ENCODE measurements around the gene SGMS2.

Gene SGMS2

GRCh38 chr4:107824350-107825071 lies at the start of gene SGMS2:
Gene SGMS2 (plus strand): TSS chr4:107824932. CDS start chr4:107895554, 70,622 bp downstream.
- H3K9me3 ChIP-seq (ENCODE audit: control insufficient read depth, insufficient read depth, low read length) = no peaks in the 10 kb centered on the region
- H3K4me1 ChIP-seq (ENCODE audit: insufficient read depth, low read length) = peaks cover 5% of the 10 kb centered on the region
- peak within 1 kb of the TSS; percentile 64; the same call in 1 of the 2 replicates for H3K9ac ChIP-seq (ENCODE audit: low read depth, low read length)
- H3K36me3 ChIP-seq (ENCODE audit: insufficient read depth, low read length) = no peaks in the 10 kb centered on the region

- Histone ChIP-seq H3K9me3 (ENCODE audit: control insufficient read depth, insufficient read depth, low read length) (peaks cover 20% of the 10 kb centered on the region), H3K4me1 (ENCODE audit: insufficient read depth, low read length) (no peaks in the 10 kb centered on the region), H3K36me3 (ENCODE audit: insufficient read depth, low read length) (no peaks in the 10 kb centered on the region; the same call in 1 of the 2 replicates), H3K9ac (ENCODE audit: low read depth, low read length) (no peak overlapping the region)
These were observed 46.8 kb upstream of the SGMS2 start for GRCh38 chr4:107777890-107778289.

- no peak overlapping the region for H3K9ac ChIP-seq (ENCODE audit: low read depth, low read length)
- H3K9me3 ChIP-seq (ENCODE audit: control insufficient read depth, insufficient read depth, low read length) = peaks cover 20% of the 10 kb centered on the region
- H3K4me1 ChIP-seq (ENCODE audit: insufficient read depth, low read length) = no peaks in the 10 kb centered on the region
- no peaks in the 10 kb centered on the region; the same call in 1 of the 2 replicates for H3K36me3 ChIP-seq (ENCODE audit: insufficient read depth, low read length)
These were observed 45.8 kb upstream of the SGMS2 start for GRCh38 chr4:107778784-107779530.

GRCh38 chr4:107780665-107781064 lies 44.1 kb upstream of the SGMS2 start:
- no peak overlapping the region for H3K9ac ChIP-seq (ENCODE audit: low read depth, low read length)
- no peaks in the 10 kb centered on the region for H3K4me1 ChIP-seq (ENCODE audit: insufficient read depth, low read length)
- H3K36me3 ChIP-seq (ENCODE audit: insufficient read depth, low read length) = no peaks in the 10 kb centered on the region; the same call in 1 of the 2 replicates
- peaks cover 20% of the 10 kb centered on the region for H3K9me3 ChIP-seq (ENCODE audit: control insufficient read depth, insufficient read depth, low read length)

GRCh38 chr4:107791902-107792301 lies 32.8 kb upstream of the SGMS2 start:
- no peaks in the 10 kb centered on the region for H3K4me1 ChIP-seq (ENCODE audit: insufficient read depth, low read length)
- no peaks in the 10 kb centered on the region for H3K9me3 ChIP-seq (ENCODE audit: control insufficient read depth, insufficient read depth, low read length)
- H3K9ac ChIP-seq (ENCODE audit: low read depth, low read length) = no peak overlapping the region
- no peaks in the 10 kb centered on the region for H3K36me3 ChIP-seq (ENCODE audit: insufficient read depth, low read length)

- Histone ChIP-seq H3K9ac (ENCODE audit: low read depth, low read length) (no peak overlapping the region), H3K9me3 (ENCODE audit: control insufficient read depth, insufficient read depth, low read length) (no peaks in the 10 kb centered on the region)
These were observed 32.0 kb upstream of the SGMS2 start for GRCh38 chr4:107792711-107793110.

GRCh38 chr4:107793996-107794395 lies 30.7 kb upstream of the SGMS2 start:
- no peaks in the 10 kb centered on the region for H3K9me3 ChIP-seq (ENCODE audit: control insufficient read depth, insufficient read depth, low read length)
- H3K4me1 ChIP-seq (ENCODE audit: insufficient read depth, low read length) = no peaks in the 10 kb centered on the region
- no peak overlapping the region for H3K9ac ChIP-seq (ENCODE audit: low read depth, low read length)
- no peaks in the 10 kb centered on the region for H3K36me3 ChIP-seq (ENCODE audit: insufficient read depth, low read length)

More at GRCh38 chr4:107792711-107793110, 32.0 kb upstream of the SGMS2 start:
- Histone ChIP-seq H3K4me1 (ENCODE audit: insufficient read depth, low read length) (no peaks in the 10 kb centered on the region), H3K36me3 (ENCODE audit: insufficient read depth, low read length) (no peaks in the 10 kb centered on the region)

GRCh38 chr4:107799669-107800450 lies 24.9 kb upstream of the SGMS2 start:
- H3K36me3 ChIP-seq (ENCODE audit: insufficient read depth, low read length) = no peaks in the 10 kb centered on the region
- H3K4me1 ChIP-seq (ENCODE audit: insufficient read depth, low read length) = no peaks in the 10 kb centered on the region
- no peak overlapping the region for H3K9ac ChIP-seq (ENCODE audit: low read depth, low read length)
- no peaks in the 10 kb centered on the region for H3K9me3 ChIP-seq (ENCODE audit: control insufficient read depth, insufficient read depth, low read length)

GRCh38 chr4:107800706-107801105 lies 24.0 kb upstream of the SGMS2 start:
- no peak overlapping the region for H3K9ac ChIP-seq (ENCODE audit: low read depth, low read length)
- H3K4me1 ChIP-seq (ENCODE audit: insufficient read depth, low read length) = no peaks in the 10 kb centered on the region

GRCh38 chr4:107801766-107802211 lies 22.9 kb upstream of the SGMS2 start:
- Histone ChIP-seq H3K4me1 (ENCODE audit: insufficient read depth, low read length) (no peaks in the 10 kb centered on the region), H3K36me3 (ENCODE audit: insufficient read depth, low read length) (no peaks in the 10 kb centered on the region), H3K9me3 (ENCODE audit: control insufficient read depth, insufficient read depth, low read length) (no peaks in the 10 kb centered on the region), H3K9ac (ENCODE audit: low read depth, low read length) (no peak overlapping the region)

More at GRCh38 chr4:107800706-107801105, 24.0 kb upstream of the SGMS2 start:
- H3K36me3 ChIP-seq (ENCODE audit: insufficient read depth, low read length) = no peaks in the 10 kb centered on the region
- no peaks in the 10 kb centered on the region for H3K9me3 ChIP-seq (ENCODE audit: control insufficient read depth, insufficient read depth, low read length)

GRCh38 chr4:107804956-107805355 lies 19.8 kb upstream of the SGMS2 start:
- Histone ChIP-seq H3K36me3 (ENCODE audit: insufficient read depth, low read length) (no peaks in the 10 kb centered on the region), H3K9me3 (ENCODE audit: control insufficient read depth, insufficient read depth, low read length) (no peaks in the 10 kb centered on the region), H3K9ac (ENCODE audit: low read depth, low read length) (no peak overlapping the region)

GRCh38 chr4:107806196-107806595 lies 18.5 kb upstream of the SGMS2 start:
- H3K9ac ChIP-seq (ENCODE audit: low read depth, low read length) = no peak overlapping the region
- no peaks in the 10 kb centered on the region for H3K9me3 ChIP-seq (ENCODE audit: control insufficient read depth, insufficient read depth, low read length)
- H3K4me1 ChIP-seq (ENCODE audit: insufficient read depth, low read length) = no peaks in the 10 kb centered on the region
- no peaks in the 10 kb centered on the region for H3K36me3 ChIP-seq (ENCODE audit: insufficient read depth, low read length)

More at GRCh38 chr4:107804956-107805355, 19.8 kb upstream of the SGMS2 start:
- H3K4me1 ChIP-seq (ENCODE audit: insufficient read depth, low read length) = no peaks in the 10 kb centered on the region

- H3K9ac ChIP-seq (ENCODE audit: low read depth, low read length) = no peak overlapping the region
- no peaks in the 10 kb centered on the region for H3K9me3 ChIP-seq (ENCODE audit: control insufficient read depth, insufficient read depth, low read length)
- H3K36me3 ChIP-seq (ENCODE audit: insufficient read depth, low read length) = no peaks in the 10 kb centered on the region
- no peaks in the 10 kb centered on the region for H3K4me1 ChIP-seq (ENCODE audit: insufficient read depth, low read length)
These were observed 16.2 kb upstream of the SGMS2 start for GRCh38 chr4:107808572-107808971.

- Histone ChIP-seq H3K36me3 (ENCODE audit: insufficient read depth, low read length) (no peaks in the 10 kb centered on the region), H3K9ac (ENCODE audit: low read depth, low read length) (no peak overlapping the region), H3K4me1 (ENCODE audit: insufficient read depth, low read length) (no peaks in the 10 kb centered on the region), H3K9me3 (ENCODE audit: control insufficient read depth, insufficient read depth, low read length) (no peaks in the 10 kb centered on the region)
These were observed 15.5 kb upstream of the SGMS2 start for GRCh38 chr4:107809210-107809609.
